ENCODE data around the gene DLGAP4.

The DLGAP4 gene

GRCh38 chr20:36298061-36298460, 8.1 kb upstream of the DLGAP4 start:
- H3K27me3 ChIP-seq (replicated peaks; ENCODE audit: control insufficient read depth, insufficient read depth, low read length) = no peaks in the 10 kb centered on the region; the same call in none of the 2 replicates

GRCh38 chr20:36298795-36299339, 7.3 kb upstream of the DLGAP4 start:
- H3K4me3 ChIP-seq (replicated peaks; ENCODE audit: low read depth, low read length) = no peak overlapping the region
- no peak for DNase-seq (ENCODE audit: extremely low read depth, insufficient read length)
- no peaks in the 10 kb centered on the region for H3K36me3 ChIP-seq (ENCODE audit: control insufficient read depth, insufficient read depth, low read length)
- TF ChIP-seq CTCF (IDR thresholded peaks at IDR 0.05; ENCODE audit: insufficient read depth, low read length, poor library complexity, severe bottlenecking) = no peak
- peaks cover 2% of the 10 kb centered on the region for H3K27me3 ChIP-seq (replicated peaks; ENCODE audit: control insufficient read depth, insufficient read depth, low read length)

More at GRCh38 chr20:36298061-36298460, 8.1 kb upstream of the DLGAP4 start:
- H3K4me3 ChIP-seq (replicated peaks; ENCODE audit: low read depth, low read length) = no peak overlapping the region
- no peak for TF ChIP-seq CTCF (IDR thresholded peaks at IDR 0.05; ENCODE audit: insufficient read depth, low read length, poor library complexity, severe bottlenecking)
- no peaks in the 10 kb centered on the region for H3K36me3 ChIP-seq (ENCODE audit: control insufficient read depth, insufficient read depth, low read length)
- no peak for DNase-seq (ENCODE audit: extremely low read depth, insufficient read length)

GRCh38 chr20:36299459-36299858, 6.7 kb upstream of the DLGAP4 start:
- DNase-seq (ENCODE audit: extremely low read depth, insufficient read length) = no peak
- Histone ChIP-seq H3K4me3 (replicated peaks; ENCODE audit: low read depth, low read length) (no peak overlapping the region), H3K36me3 (ENCODE audit: control insufficient read depth, insufficient read depth, low read length) (no peaks in the 10 kb centered on the region), H3K27me3 (replicated peaks; ENCODE audit: control insufficient read depth, insufficient read depth, low read length) (peaks cover 2% of the 10 kb centered on the region)
- TF ChIP-seq CTCF (IDR thresholded peaks at IDR 0.05; ENCODE audit: insufficient read depth, low read length, poor library complexity, severe bottlenecking) = no peak

- Histone ChIP-seq H3K27me3 (replicated peaks; ENCODE audit: control insufficient read depth, insufficient read depth, low read length) (peaks cover 5% of the 10 kb centered on the region), H3K36me3 (ENCODE audit: control insufficient read depth, insufficient read depth, low read length) (no peaks in the 10 kb centered on the region), H3K4me3 (replicated peaks; ENCODE audit: low read depth, low read length) (no peak overlapping the region)
- no peak for DNase-seq (ENCODE audit: extremely low read depth, insufficient read length)
- TF ChIP-seq CTCF (IDR thresholded peaks at IDR 0.05; ENCODE audit: insufficient read depth, low read length, poor library complexity, severe bottlenecking) = no peak
Measured at GRCh38 chr20:36301359-36302119, 4.6 kb upstream of the DLGAP4 start.

- TF ChIP-seq CTCF (IDR thresholded peaks at IDR 0.05; ENCODE audit: insufficient read depth, low read length, poor library complexity, severe bottlenecking) = no peak
- Histone ChIP-seq H3K36me3 (ENCODE audit: control insufficient read depth, insufficient read depth, low read length) (no peaks in the 10 kb centered on the region), H3K4me3 (replicated peaks; ENCODE audit: low read depth, low read length) (no peak overlapping the region), H3K27me3 (replicated peaks; ENCODE audit: control insufficient read depth, insufficient read depth, low read length) (peaks cover 5% of the 10 kb centered on the region)
- DNase-seq (ENCODE audit: extremely low read depth, insufficient read length) = no peak
Measured at GRCh38 chr20:36303020-36303595, 3.0 kb upstream of the DLGAP4 start.
